Natural killer cell (primary cell): Measurements from ENCODE around the gene AGTRAP. TPM values are rescaled to one million over a fixed set of nuclear protein-coding genes. Genes with fewer than 3 reads are reported as not detected.

ENCODE experiments used
- ATAC-seq, 3 donors: fragments of 150-1000 bp in 2 of 3; fragments of 200-7000 bp in 1 of 3; cut with Tn5 transposase; 1 replicate in 1 of 3; 2 replicates in 2 of 3; pipeline ENCODE4 v1.10.0; 2021; ENCODE audit warnings: mild to moderate bottlenecking in 2 of 3, moderate library complexity in 2 of 3
- DNase-seq, 2 donors: peaks; one replicate each; pipeline versions ENCODE4 v3.0.0 to v3.0.0-alpha.2; 2013 to 2021; ENCODE audit warnings: mixed read lengths in 1 of 2
- H3K27ac ChIP-seq: one replicate; pipeline ENCODE4 v1.5.1; 2013; ENCODE audit warnings: mild to moderate bottlenecking, low read length
- H3K27me3 ChIP-seq: one replicate; pipeline ENCODE4 v1.6.1; 2013; ENCODE audit warnings: low read length; ENCODE audit not compliant: control insufficient read depth, insufficient read depth
- H3K36me3 ChIP-seq: one replicate; pipeline ENCODE4 v1.6.1; 2013; ENCODE audit warnings: low read length; ENCODE audit not compliant: control insufficient read depth, insufficient read depth
- H3K4me1 ChIP-seq: one replicate; pipeline ENCODE4 v1.6.1; 2013; ENCODE audit warnings: low read length; ENCODE audit not compliant: control insufficient read depth, insufficient read depth
- H3K4me3 ChIP-seq: one replicate; pipeline ENCODE4 v1.5.1; 2013; ENCODE audit warnings: low read length
- H3K9me3 ChIP-seq: one replicate; pipeline ENCODE4 v1.6.1; 2013; ENCODE audit warnings: low read length; ENCODE audit not compliant: control insufficient read depth, insufficient read depth
- H3K27ac Mint-ChIP-seq, 2 donors: one replicate each; pipeline ENCODE4 v1.8.0; 2022; ENCODE audit warnings: mild to moderate bottlenecking in 2 of 2, mixed read lengths in 2 of 2, moderate library complexity in 1 of 2
- H3K27me3 Mint-ChIP-seq, 2 donors: one replicate each; pipeline ENCODE4 v1.8.0; 2022; ENCODE audit warnings: low read depth in 2 of 2, mixed read lengths in 2 of 2
- H3K36me3 Mint-ChIP-seq: one replicate; pipeline ENCODE4 v1.8.0; 2022; ENCODE audit warnings: mixed read lengths
- H3K4me1 Mint-ChIP-seq, 2 donors: one replicate each; pipeline ENCODE4 v1.8.0; 2022; ENCODE audit warnings: mixed read lengths in 2 of 2
- H3K4me3 Mint-ChIP-seq: one replicate; pipeline ENCODE4 v1.8.0; 2022; ENCODE audit warnings: mild to moderate bottlenecking, moderate library complexity, mixed read lengths
- H3K9me3 Mint-ChIP-seq, 2 donors: one replicate each; pipeline ENCODE4 v1.8.0; 2022; ENCODE audit warnings: mixed read lengths in 2 of 2
- WGBS: methylation state at CpG from one replicate; pipeline ENCODE4 v1.1.7; 2013; ENCODE audit warnings: missing lambda C conversion rate; ENCODE audit not compliant: insufficient coverage; 5-methylcytosine and 5-hydroxymethylcytosine counted together
- intact Hi-C: fragments of 100-400 bp; cut with micrococcal nuclease; formaldehyde crosslinking; loops from one replicate; pipeline ENCODE4 v1.14.2; 2022
- total RNA-seq, 4 donors: library from RNA; stranded (reverse); fragments of 120-200 nt in 1 of 4; gene quantifications; one replicate each; pipeline versions ENCODE4 v1.2.3 to v1.2.4, GENCODE V29; 2013 to 2022
- TF ChIP-seq, protein P1 (sequence below): fragments of 200-600 bp; IDR thresholded peaks from one replicate; pipeline ENCODE4 v1.8.0; 2022; ENCODE audit warnings: antibody characterized with exemption

The AGTRAP gene
- total RNA-seq, 3 donors from 2014 or later (not counting 1 experiment from before 2014, with no cell fraction given) = 94.6 to 122 (median 104) TPM

DNA sequence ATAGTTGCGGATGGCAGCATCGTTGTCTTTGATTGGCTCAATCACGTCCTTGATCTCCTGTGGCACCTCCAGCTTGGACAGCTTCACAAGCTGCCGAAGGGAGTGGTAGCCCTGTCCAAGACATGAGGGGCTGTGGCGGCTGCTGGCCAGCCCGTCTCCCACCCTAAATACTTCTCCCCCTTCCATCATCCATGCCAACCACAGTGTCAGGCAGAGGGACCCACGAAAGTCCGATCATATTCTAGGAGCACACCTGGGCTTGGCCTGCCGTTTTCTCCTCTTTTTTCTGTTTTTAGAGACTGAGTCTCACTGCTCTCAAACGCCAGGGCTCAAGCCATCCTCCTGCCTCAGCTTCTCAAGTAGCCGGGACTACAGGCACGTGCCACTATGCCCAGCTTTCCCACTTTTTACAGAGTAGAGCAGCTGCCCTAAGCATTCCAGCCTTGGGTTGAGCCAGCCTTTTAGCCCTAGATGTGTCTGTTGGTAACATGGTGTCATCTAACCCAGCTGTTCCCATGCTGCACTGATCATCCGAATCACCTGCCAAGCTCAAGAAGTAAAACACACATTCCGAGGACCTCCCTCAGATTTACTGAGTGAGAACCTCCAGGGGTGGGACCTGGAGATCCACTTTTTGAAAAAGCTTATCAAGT lies 59.4 kb downstream of the AGTRAP start:
- no peak for DNase-seq
- H3K27ac Mint-ChIP-seq = no peak overlapping the region

DNA sequence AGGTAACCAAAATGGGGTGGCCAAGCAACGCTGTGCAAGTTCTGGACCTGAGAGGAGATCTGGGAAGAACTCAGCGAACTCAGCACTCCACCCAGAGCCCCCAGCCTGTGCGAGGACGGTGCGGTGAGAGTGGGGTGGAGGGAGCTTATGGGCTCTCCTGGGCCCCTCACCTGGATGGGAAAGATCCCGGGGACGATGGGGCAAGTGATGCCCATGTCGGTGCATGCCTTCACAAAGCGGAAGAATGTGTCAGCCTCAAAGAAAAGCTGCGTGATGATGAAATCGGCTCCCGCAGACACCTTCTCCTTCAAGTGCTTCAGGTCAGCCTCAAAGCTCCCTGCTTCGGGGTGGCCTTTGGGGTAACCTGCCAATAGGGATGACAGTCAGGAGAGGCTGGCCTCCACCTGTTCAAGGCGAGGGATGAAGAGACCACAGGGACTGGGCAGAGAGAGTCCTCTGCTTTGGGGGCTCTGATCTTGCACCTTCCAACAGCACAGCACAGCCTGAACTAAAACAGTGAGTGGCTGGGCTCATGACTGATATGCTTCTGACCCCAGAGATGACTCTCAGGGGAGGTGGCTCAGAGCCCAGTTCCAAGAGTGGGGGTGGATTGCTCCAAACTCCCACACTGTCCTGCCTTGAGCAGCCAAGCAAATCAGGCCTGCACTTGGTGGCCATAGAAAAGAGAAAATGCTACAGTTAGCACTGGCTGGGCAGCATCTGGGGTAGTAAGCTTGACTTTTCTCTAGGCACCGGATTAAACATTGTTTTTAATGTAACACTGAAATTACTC lies 60.3 kb downstream of the AGTRAP start:
- Mint-ChIP-seq H3K9me3 (no peaks in the 10 kb centered on the region), H3K27me3 (no peaks in the 10 kb centered on the region), H3K4me3 (no peak overlapping the region), H3K27ac (no peak overlapping the region), H3K4me1 (peaks cover 2 to 12% of the 10 kb centered on the region in 2 donors), H3K36me3 (peaks cover 6% of the 10 kb centered on the region)
- no peaks in the 10 kb centered on the region for H3K9me3 ChIP-seq
- no peak for DNase-seq
- H3K4me1 ChIP-seq = peaks cover 3% of the 10 kb centered on the region
- no peak overlapping the region for H3K27ac ChIP-seq
- TF ChIP-seq, protein P1, sequence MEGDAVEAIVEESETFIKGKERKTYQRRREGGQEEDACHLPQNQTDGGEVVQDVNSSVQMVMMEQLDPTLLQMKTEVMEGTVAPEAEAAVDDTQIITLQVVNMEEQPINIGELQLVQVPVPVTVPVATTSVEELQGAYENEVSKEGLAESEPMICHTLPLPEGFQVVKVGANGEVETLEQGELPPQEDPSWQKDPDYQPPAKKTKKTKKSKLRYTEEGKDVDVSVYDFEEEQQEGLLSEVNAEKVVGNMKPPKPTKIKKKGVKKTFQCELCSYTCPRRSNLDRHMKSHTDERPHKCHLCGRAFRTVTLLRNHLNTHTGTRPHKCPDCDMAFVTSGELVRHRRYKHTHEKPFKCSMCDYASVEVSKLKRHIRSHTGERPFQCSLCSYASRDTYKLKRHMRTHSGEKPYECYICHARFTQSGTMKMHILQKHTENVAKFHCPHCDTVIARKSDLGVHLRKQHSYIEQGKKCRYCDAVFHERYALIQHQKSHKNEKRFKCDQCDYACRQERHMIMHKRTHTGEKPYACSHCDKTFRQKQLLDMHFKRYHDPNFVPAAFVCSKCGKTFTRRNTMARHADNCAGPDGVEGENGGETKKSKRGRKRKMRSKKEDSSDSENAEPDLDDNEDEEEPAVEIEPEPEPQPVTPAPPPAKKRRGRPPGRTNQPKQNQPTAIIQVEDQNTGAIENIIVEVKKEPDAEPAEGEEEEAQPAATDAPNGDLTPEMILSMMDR = no peak
- H3K4me3 ChIP-seq = no peak overlapping the region
- no peak for ATAC-seq
- 99% methylated on average over 15 of the region's 15 CpGs for WGBS
- no peaks in the 10 kb centered on the region for H3K27me3 ChIP-seq
- intact Hi-C loops = no loop called here
- H3K36me3 ChIP-seq = peaks cover 68% of the 10 kb centered on the region

More for the DNA sequence above, 59.4 kb downstream of the AGTRAP start:
- H3K4me1 ChIP-seq = peaks cover 12% of the 10 kb centered on the region
- no peak for ATAC-seq
- no peaks in the 10 kb centered on the region for H3K9me3 ChIP-seq
- peaks cover 6% of the 10 kb centered on the region for H3K36me3 Mint-ChIP-seq
- no peaks in the 10 kb centered on the region for H3K27me3 Mint-ChIP-seq
- intact Hi-C loops = no loop called here
- H3K27ac ChIP-seq = no peak overlapping the region
- no peaks in the 10 kb centered on the region for H3K9me3 Mint-ChIP-seq
- 95% methylated on average over 14 of the region's 14 CpGs for WGBS
- no peak overlapping the region for H3K4me3 ChIP-seq
- H3K36me3 ChIP-seq = peaks cover 67% of the 10 kb centered on the region
- H3K27me3 ChIP-seq = no peaks in the 10 kb centered on the region
- no peak overlapping the region for H3K4me3 Mint-ChIP-seq
- TF ChIP-seq, protein P1 = no peak
- peaks cover 0 to 14% of the 10 kb centered on the region in 2 donors for H3K4me1 Mint-ChIP-seq

DNA sequence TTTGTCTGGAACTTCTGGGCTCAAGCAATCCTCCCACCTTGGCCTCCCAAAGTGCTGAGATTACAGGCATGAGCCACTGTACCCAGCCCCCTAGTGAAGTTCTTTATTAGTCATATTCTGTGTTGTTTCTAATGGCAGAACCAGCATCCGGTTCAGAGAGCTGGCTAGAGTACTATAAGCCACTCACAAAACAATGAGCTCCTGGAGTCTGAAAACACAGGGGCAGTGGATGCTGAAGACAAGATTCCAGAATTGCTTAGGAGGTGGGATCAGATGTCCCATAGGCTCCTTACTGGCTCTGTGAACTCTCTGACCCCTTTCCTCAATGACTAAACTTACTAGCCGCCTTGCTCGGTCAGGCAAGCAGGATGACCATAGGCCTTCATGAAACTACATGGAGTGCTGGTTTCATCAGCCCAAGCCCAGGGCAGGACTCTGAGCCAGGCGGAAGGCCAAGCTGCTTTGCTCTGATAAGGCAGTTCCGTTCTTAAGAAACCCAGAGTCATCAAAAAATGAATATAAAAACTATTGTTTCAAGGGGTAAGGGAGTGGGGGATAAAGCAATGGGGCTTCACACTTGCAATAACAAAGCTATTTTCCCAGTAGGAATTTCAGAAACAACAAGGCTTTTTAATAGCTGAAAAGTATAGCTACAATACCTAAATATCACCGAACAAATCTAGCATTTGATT lies 61.7 kb downstream of the AGTRAP start:
- Histone ChIP-seq H3K36me3 (peaks cover 58% of the 10 kb centered on the region), H3K27ac (no peak overlapping the region), H3K4me3 (no peak overlapping the region), H3K27me3 (no peaks in the 10 kb centered on the region), H3K4me1 (peaks cover 10% of the 10 kb centered on the region), H3K9me3 (no peaks in the 10 kb centered on the region)
- ATAC-seq = no peak
- no peaks in the 10 kb centered on the region for H3K9me3 Mint-ChIP-seq
- no peak overlapping the region for H3K4me3 Mint-ChIP-seq
- H3K27ac Mint-ChIP-seq = no peak overlapping the region
- TF ChIP-seq, protein P1 = no peak
- intact Hi-C loops = no loop called here
- H3K27me3 Mint-ChIP-seq = no peaks in the 10 kb centered on the region
- WGBS = 96% methylated on average over 5 of the region's 6 CpGs
- H3K36me3 Mint-ChIP-seq = peaks cover 6% of the 10 kb centered on the region
- peaks cover 16 to 17% of the 10 kb centered on the region in 2 donors for H3K4me1 Mint-ChIP-seq
- DNase-seq = no peak
